GM21423 (cell line): ENCODE measurements around the gene TMEM61.

ENCODE experiments used
- ATAC-seq: cut with Tn5 transposase; IDR thresholded peaks from one replicate; pipeline ENCODE4 v1.9.1; 2021; ENCODE audit warnings: mild to moderate bottlenecking, moderate library complexity; ENCODE audit not compliant: unreplicated experiment

Gene TMEM61

GRCh38 chr1:54984131-54984842, 3.9 kb downstream of the TMEM61 start:
- no peak for ATAC-seq

GRCh38 chr1:54985556-54985955, 5.1 kb downstream of the TMEM61 start:
- ATAC-seq, result no peak

GRCh38 chr1:54986025-54986424, 5.6 kb downstream of the TMEM61 start:
- no peak for ATAC-seq

- ATAC-seq, result no peak
Observed at GRCh38 chr1:54986533-54986932, 6.1 kb downstream of the TMEM61 start.

- ATAC-seq, result no peak
Observed at GRCh38 chr1:54987427-54987826, 7.0 kb downstream of the TMEM61 start.

GRCh38 chr1:54987919-54988705, 7.7 kb downstream of the TMEM61 start:
- ATAC-seq, result no peak

DNA sequence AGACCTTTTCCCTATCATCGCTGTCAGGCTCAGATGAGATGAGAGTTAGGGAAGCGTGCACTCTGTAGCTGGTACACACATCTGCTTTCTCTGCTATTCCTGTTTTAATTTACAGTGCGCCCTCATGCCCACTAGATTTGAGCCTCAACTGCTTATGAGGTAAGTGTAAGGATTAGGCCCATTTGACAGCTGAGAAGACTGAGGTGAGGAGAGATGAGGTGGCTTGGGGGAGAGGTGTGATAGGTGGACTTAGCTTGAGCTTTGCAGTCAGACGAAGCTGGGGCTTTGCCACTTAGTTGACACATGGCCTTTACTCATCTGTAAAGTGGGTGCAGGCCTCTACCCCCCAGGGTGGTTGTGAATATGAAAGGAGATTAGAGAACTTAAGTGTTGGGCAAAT, 8.5 kb downstream of the TMEM61 start:
- ATAC-seq, result no peak

DNA sequence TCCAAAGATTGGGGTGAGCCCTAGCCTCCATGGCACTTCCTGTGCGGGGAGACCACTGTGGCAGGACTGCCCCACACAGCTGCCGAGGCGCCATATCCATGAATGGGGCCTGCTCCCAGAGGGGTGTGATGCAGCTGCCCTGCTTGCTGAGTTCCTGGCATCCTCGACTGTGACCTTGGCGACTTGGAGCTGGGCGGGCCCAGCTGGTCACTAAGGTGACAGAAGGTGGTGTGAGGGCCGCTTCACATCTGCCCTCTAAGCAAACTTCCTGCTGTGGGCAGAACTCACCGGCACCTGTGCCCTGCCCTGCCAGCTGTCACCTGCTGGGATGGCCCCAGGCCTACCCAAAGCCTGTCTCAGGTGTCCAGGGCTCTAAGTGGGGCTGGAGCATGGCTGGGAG, 9.0 kb downstream of the TMEM61 start:
- ATAC-seq, result no peak

DNA sequence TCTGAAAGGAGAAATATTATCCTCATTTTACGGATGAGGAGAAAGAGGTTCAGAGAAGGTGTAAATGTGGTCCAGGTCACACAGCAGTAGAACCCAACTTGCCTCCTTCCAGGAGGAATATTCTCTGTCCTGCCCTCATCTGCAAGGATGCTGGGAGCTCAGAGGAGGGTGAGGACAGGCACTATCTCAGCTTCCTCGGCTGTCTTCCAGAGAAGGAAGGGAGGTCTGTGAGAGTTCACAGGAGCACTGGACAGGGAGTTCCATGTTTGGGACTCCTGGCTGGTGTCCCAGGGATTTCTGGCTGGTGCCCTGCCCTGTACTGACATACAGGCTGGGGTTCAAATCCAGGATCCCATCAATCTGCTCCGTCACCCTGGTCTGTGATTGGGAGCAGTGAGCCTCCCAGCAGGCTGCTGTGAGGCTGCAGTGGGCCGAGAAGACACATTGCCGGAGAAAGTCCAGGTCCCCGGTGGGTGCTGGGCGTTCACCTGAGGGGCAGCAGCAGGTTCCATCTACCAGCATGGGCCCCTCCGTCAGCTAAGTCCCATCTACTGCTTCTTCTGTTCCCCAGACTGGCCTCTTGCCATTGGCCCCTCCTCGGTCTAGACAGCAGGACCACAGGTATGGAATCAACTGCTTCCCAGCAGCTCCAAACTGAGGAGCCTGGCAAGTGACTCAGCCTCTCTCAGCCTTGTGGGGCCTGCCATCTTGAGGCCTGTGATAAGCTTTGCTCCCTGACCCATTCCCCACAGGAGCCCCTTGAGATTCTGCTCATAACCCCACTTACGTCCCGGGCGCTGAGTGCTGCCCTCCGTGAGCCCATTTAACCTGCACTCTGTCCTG, 9.8 kb downstream of the TMEM61 start:
- no peak for ATAC-seq

DNA sequence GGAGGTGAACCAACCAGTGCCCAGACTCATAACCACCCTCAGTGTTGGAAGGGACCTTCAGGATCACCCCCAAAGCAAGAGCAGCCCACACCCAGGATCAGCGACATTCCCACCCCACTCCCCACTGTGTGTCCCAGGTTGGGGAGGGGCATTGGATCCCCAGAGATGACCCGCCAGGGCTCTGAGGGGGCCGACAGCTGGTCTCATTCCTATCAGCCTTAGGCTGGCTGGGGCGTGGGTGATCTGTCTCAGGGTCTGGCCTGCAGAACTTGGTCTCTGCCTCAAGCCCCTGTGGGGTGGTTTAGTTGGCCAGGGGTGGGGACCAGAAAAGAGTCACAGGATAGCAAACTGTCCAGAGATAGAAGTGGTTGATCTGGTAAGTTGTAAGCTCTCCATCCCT, 10.5 kb downstream of the TMEM61 start:
- no peak for ATAC-seq

DNA sequence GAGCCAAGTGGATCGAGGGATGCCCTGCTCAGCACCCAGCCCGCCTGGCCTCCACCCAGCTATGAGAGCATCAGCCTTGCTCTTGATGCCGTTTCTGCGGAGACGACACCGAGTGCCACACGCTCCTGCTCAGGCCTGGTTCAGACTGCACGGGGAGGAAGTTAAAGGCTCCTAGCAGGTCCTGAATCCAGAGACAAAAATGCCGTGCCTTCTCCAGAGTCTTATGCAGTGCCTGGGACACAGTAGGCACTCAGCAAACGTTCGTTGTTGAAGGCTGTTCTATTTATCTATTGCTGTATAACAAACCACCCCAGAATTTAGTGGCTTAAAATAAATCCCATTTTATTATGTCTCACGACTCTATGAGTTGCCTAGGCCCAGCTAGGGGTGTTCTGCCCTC, 11.5 kb downstream of the TMEM61 start:
- no peak for ATAC-seq

- no peak for ATAC-seq
Observed at GRCh38 chr1:54993140-54993539, 12.7 kb downstream of the TMEM61 start.

DNA sequence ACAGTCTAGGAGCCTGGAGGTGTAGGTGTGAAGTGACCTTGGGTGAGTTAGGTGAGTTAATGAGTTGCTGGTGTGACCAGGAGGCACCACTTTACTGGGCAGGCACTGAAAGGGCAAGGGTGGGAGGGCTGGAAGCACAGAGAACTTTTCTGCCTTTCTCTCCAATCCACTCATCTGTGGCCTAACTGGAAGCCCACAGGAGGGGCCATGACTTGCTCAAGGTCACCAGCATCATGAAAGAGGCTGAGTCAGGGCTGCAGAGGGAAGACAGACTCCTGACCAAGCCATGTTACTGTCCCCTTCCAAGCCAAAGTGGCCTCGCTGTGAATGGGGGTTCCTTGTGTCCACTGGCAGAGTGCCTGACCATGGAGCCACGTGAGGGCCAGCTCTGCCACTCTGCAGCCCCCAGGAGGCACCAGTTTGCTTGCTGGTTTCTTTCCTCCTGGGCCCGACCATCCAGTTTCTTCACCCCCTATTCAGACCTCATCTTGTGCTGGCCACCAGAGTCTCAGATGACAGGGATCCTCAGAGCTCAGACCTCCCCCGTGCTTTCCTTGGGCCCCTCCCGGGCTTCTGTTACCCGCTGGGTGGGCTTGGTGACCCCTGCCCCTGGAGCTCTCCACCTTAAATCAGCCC, 14.0 kb downstream of the TMEM61 start:
- ATAC-seq, result no peak

- ATAC-seq, result no peak
Observed at GRCh38 chr1:54995013-54995760, 14.8 kb downstream of the TMEM61 start.

DNA sequence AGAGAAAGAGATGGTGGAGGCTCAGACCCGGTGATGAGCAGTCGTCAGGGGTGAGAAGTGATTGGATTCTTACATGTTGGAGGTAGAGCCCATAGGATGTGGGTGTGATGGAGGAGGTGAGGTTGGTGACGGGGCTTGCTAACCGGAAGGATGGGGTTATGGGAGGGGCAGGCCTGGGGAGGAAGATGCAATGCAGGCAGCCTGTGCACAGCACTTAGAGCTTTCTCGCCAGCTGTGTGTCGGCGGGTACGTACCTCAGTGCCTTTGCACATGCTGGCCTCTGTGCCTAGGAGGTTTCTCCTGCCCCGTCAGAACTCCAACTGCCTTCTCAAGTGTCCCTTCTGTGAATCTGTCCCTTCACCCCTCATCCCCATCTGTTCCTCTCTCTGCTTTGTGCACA, 15.4 kb downstream of the TMEM61 start:
- no peak for ATAC-seq

DNA sequence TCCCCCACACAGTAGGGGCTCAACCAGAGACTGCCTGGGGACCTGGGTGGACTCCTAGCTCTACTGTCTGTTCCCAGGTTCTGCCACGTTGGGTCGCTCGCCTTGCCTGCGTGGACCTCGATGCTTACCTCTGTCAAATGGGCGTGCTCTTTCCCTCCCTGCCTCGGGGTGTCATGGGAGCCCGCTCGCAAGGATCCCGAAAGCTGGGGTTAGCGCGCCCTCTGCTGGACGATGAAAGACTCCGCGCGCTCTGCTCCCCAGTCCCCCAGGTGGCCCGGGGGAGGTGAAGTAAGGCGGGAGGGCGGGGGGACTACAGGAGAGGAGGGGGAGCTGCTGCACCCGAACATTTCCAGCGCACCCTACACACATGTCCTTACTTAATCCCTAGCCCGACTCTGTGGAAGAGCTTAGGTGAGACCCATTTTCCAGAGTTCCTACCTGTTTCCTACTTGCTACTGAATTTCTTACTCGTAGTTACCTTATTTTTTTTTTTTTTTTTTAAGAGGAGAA, 16.0 kb downstream of the TMEM61 start:
- peak; percentile 73 for ATAC-seq

GRCh38 chr1:54996869-54997710, 16.7 kb downstream of the TMEM61 start:
- ATAC-seq, result no peak

DNA sequence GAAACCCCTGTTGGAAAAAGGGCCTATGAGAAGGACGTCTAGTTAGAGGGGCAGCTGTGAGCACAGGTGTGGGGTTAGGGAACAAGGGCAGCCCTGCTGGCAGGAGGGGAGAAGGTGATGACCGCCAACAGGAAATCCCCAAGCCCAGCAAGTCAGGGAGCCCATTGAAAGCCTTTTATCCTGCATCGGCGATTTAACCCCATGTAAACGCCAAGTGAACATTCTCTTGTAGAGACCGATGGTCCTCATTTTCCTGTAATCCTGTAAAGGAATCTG, 17.2 kb downstream of the TMEM61 start:
- ATAC-seq, result no peak

- no peak for ATAC-seq
Observed at GRCh38 chr1:54998100-54998499, 17.7 kb downstream of the TMEM61 start.

DNA sequence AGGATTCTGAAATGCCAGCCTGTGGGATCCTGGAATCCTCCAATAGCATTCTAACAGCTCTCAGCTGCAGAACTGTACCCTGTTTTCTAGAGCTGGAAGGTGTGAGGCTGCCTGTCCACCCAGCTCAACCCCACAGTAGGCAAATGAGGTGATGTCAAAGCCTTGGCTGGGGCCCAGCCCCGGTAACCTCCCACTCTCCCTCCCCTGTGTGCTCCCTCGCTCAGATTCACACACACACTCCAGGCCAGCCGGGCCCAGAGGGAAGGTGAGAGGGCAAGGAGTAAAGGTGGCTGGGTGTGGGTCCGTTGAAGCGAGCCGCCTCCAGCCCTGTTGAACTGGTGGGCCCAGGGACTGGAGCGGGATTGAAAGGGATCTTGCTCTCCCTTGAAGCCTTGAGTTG, 18.2 kb downstream of the TMEM61 start, which contains the start of gene BSND:
Gene BSND, plus strand, starts transcription at position 257 of the 400 bp plus-strand sequence. CDS start 254 bp downstream, outside the sequence.
- no peak for ATAC-seq
